HG03432 (cell line): Measurements from ENCODE around the gene ERN1.

ENCODE experiments used
- ATAC-seq: cut with Tn5 transposase; IDR thresholded peaks from one replicate; pipeline ENCODE4 v1.9.1; 2021; ENCODE audit warnings: mild to moderate bottlenecking, moderate library complexity; ENCODE audit not compliant: unreplicated experiment

Gene ERN1

DNA sequence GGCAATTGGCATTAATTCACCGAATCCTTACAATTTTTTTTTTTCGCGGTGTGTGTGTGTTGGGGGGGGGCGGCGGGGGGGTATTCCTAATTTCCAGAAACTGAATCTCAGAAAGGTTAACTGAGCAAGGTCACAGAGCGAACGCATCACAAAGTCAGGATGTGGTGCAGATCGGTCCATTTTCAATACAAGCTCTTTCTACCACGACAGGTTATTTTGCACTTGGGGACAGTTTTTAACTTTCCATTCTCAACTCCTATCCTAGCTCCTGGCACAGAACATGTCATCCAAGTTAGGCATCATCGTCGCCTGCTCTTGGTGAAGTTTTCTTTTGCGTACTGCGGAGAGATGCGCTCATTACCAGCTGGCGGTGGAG is 15.4 kb upstream of the ERN1 start:
- no peak for ATAC-seq

DNA sequence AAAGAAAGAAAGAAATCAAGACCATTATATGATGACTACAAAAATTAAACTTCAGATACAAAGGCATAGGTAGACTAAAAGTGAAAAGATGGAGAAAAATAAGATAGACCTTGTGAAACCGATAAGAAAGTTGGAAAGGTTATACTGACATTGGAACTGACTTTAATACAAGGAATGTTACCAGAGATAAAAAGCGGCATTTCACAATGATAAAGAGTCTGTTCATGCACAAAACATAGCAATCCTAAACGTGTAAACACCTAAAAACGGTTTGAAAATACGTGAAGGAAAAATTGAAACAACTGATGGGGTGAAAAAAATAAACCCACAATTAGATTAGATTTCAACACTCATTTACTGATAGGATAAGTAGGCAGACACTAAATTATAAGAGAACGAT is 9.6 kb upstream of the ERN1 start:
- ATAC-seq, result no peak

DNA sequence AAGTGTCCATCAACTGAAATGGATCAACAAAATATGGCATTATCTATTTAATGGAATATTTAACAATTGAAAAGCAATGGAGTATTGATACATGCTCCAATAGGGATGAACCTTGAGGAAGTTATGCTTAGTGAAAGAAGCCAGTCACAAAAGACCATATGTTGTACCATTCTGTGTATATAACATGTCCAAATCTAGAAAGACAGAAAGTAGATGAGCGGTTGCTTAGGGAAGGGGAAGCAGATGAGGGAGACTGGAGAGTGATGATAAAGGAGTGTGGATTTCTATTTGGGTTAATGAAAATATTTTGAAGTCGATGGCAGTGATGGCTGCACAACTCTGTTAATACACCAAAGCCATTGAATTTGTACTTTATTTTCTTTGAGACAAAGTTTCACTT is 8.5 kb upstream of the ERN1 start:
- no peak for ATAC-seq

DNA sequence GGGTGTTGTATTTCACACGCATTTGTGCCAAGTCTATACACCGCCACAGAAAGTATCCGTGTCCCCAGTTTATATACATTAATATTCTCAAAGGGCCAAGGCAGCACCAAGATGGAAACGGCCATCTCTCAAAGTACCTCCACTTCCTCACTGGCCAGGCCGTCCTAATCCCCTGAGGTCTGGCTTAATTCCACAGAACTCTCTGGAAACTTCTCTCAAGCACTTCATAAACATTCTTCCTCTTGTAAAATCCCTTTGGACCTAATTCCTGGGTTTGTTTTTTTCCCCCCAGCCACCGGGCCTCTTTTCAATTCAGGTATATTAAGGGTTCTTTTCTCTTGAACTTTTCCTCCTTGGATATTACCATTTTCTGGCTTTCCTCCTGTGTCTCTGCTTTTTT is 5.1 kb upstream of the ERN1 start:
- ATAC-seq, result no peak

DNA sequence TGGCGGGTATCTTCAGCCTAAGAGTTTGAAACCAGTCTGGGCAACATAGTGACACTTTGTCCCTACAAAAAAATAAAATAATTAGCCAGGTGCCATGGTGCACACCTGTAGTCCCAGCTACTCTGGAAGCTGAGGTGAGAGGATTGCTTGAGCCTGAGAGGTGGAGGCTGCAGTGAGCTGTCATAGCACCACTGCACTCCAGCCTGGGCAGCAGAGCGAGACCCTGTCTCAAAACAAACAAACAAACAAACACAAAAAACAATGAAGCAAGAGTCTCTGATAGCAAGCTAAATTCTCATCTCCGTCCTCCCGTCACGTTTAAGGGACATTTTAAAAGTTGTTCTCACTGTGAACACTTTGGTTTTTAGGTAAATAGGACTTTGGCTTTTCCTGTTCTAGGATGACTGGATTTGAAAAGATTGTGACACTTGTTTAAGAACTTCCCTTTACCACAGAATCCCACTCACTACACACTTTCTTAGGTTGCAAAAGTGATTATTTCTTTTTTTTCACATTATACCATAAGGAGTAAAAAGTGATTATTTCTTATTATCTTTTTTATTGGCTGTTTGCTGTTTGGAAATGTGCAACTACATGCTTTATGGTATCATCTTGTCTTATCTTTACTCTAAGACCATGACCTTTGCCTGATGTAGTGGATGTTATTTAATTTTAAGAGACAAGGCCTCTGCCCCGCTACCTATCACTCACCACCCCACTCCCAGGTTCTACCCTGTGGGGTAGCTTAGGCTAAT is 4.4 kb upstream of the ERN1 start:
- ATAC-seq, result no peak

DNA sequence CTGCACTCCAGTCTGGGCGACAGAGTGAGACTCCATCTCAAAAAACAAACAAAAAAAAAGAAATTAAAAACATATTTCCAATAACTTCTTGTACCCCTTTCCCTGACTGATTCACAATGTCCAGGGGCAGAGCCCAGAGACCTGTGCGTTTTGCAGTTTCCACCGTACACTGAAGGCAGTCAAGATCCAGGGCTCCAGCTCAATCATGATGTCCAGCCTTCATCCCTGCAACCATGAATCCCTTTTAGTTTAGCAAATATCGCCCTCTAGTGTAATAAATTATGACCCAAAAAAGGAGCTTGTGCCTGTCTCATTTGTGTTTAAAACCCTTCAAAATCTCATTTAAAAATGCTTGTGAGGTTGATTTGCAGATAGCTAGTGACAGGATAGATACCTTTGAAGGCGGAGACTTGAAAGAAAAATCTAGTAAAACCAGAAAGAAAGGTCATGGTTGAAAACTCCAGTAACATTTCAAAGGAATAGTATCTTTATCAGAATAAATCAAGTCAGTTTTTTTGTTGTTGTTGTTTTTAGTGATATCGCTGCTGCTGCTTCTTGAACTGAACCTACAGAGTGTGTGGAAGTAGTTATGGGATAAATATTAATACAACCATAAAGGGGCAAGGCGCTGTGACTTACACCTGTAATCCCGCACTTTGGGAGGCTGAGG is 3.7 kb upstream of the ERN1 start:
- ATAC-seq, result no peak

DNA sequence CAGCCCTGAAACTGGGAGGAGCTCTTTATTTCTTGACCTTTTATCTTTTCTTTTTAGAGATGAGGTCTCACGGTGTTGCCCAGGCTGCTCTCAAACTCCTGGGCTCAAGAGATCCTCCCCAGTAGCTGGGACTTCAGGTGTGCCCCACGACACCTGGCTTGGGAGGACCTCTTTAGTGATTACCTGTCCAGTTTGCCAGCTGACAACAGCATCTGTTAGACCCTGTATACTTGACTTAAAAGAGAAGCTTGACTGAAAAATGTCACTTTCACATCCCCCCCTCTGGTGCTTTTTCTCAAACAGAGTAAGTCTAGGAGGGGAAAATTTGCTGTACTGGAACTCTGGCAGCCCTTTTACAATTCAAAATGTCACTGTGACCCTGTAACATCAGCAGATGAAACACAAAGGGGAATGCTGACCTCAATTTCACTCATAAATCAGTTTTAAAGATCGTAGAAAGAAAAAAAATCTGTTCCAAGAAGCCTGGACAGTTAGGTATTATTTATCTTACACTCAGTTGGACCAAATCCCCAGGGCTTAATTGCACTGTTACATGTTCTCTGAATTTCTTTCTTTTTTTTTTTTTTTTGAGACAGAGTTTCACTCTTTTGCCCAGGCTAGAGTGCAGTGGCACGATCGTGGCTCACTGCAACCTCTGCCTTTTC is 1.8 kb upstream of the ERN1 start:
- no peak for ATAC-seq

DNA sequence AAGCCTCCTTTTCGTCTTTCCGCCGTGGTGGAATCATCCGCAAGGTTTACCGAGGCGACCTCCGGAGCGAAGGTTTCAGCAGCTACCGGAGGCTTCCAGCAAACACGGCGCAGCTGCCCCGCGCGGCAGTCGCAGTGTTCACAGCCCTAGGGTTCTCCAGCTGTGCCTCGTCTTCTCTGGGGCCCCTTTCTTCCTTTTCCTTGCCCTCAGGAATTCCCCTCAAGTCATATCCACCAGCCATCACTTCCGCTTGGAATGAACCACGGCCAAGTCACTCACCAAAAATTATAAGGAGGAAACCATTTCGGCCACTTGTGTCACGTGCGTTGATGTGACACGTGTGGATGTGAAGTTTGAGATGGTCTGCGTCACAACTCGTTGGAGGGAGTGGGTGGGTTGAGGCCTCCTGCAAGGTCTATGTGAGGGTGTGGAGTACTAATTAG is 636 bp upstream of the ERN1 start:
- ATAC-seq, result peak; percentile 27

DNA sequence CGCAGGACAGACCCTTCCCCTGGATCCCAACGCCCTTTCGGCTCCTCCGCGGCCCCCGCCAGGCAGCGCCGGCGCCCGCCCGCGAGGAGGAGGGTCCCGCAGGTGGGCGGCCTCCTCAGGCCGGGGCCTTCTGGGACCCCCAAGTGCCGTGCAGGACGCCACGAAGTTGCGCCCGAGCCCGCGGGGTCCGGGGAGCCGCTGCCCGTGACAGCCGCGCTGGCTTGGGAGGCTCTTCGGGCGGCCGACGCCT is 504 bp downstream of the ERN1 start:
- no peak for ATAC-seq

DNA sequence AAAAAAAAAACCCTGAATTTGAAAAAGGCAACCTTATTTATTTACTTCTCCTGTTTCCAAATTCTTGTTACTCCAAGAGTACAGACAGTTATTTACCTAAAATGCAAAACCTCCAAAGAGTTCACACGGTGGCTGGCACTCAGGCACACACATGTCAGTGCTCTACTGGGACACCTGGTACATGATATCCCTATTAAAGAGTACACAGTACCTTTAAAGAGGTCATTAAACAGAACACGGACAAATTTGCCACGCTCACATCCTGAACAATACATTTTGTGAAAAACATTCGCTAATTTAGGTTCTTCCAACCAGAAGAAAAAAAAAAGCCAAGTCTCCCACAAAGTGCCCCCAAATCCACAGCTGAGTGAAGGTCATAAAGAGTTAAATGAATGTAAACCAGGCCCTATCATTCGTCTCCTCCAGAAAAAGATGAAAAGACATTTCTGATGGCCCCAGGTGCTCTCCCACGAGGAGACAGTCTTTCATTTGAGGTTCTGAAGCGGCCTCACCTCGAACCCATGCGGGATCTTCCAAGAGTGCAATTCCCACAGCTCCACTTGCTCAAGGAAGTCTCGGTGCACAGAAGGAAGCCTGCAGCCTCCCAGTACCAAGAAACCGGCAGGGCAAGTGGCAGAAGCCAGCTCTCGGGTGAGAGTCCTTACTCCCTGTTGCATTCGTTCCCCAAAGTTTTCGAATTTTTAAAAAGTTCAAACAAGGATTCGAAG is 993 bp downstream of the ERN1 start:
- ATAC-seq, result no peak

DNA sequence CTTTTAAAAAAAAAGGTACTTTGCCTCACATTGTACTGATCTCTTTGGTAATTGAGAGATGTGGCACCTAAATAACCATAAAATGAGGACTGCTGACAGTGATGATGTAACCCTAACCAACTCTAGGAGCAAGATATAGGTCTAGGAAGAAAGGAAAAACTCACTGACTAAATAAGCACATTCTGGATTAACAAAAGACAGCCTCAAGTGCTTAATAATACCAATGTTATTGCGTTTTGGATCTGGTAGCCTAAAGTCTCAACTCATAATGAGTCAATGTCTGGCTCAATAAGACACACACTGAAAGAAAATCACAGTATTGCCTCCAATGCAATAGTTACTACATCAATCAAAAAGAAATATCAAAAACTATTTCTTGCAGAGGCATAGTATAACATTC is 3.0 kb downstream of the ERN1 start:
- ATAC-seq, result no peak

DNA sequence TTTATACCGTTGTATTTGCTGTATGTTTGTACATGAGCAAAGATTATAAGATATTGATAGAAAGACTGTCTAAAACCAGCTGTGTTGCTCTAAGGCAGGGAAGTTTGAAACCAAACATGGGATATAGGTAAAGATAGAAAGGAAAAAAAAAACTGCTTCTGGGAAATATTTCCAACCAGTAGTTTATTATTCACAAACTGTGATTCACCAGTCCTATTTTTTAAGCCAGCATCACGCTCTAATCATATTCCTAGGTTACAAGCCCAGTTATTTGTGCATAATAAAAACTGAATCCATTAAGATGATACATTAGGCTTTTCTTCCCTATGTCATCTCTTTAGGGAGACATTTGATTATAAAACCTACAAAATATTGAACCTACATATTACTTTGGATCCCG is 4.0 kb downstream of the ERN1 start:
- ATAC-seq, result no peak

DNA sequence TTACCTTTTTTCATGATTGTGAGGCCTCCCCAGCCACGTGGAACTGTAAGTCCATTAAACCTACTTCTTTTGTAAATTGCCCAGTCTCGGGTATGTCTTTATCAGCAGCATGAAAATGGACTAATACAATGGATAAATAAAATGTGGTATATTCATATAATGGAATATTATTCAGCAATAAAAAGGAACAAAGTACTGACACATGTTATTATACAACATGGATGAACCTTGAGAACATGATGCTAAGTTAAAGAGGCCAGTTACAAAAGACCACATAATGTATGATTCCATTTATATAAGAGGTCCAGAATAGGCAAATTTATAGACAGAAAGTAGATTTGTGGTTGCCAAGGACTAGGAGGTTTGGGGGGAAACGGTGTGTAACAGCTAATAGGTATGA is 5.3 kb downstream of the ERN1 start:
- no peak for ATAC-seq

DNA sequence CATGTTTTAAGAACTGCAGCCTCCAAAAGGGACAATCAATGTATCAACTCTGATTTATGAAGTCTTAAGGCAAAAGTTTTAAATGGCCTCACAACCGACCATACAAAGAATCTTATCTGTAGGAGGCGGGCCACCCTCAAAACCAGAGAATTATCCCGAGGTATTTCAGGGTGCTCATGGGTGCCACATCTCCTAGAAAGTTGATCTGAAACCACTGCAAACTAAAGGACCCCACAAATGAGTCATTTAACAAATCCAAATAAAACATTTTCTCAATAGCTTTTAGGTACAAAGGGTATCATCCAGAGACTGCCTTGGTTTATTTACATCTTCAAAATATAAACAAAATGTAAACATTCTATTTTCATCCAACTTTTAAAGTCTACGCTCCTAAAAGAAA is 6.8 kb downstream of the ERN1 start:
- no peak for ATAC-seq

DNA sequence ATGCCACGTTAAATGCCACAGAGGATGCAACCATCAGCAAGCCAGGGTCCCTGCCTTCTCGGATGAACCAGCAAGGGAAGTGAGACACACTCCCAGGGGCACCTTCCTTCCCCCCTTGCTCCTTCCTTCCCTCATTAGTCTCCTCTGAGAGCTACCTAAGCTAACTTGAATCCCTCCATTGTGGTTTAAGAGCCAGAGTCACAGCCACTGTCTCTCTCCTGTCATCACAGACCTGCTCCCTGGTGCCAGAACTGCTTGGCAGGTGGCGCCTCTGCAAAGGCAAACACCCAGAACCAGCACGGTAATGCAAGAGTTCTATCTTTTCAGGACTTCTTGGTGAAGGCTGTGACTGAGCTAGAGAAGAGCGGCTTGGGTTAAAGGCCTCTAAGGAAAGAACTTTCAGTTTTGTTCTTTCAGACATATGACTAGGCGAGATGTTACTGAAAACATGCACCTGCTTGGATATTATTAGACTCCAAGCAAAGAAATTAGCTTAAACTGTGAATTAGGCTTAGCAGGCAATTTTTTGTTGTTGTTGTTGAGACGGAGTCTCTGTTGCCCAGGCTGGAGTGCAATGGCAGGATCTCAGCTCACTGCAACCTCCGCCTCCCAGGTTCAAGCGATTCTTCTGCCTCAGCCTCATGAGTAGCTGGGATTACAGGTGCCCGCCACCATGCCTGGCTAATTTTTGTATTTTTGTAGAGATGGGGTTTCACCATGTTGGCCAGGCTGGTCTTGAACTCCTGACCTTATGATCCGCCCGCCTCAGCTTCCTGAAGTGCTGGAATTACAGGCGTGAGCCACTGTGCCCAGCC is 8.8 kb downstream of the ERN1 start:
- ATAC-seq, result peak; percentile 82

DNA sequence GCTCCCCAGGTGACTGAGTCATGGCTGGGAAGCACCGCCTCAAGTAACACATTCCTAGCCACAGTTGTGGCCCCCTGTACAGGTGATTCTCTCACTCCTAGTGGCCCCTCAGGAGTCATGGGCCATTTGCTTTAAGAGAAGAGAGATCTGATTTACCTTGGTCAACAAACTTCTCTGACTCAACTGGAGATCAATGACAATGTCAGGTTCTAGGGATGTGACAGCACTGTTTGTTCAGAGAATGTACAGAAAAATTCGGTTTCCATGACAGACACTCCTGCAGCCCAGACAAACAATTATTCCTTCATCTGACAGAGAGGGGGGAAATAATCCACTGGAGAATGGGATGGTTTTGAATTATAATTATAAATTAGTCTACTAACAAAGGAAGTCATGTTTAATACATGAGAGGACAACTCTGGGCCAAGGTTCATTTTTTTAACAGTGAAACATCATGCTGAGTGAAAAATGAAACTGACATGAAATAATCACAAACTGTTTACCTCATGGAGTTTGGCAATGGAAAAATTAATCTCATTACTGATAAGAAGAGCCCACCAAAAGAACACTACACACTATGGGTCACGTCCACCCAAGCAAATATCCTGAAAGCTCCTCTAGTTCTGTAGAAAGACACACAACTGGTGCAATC is 9.7 kb downstream of the ERN1 start:
- peak; percentile 15 for ATAC-seq

DNA sequence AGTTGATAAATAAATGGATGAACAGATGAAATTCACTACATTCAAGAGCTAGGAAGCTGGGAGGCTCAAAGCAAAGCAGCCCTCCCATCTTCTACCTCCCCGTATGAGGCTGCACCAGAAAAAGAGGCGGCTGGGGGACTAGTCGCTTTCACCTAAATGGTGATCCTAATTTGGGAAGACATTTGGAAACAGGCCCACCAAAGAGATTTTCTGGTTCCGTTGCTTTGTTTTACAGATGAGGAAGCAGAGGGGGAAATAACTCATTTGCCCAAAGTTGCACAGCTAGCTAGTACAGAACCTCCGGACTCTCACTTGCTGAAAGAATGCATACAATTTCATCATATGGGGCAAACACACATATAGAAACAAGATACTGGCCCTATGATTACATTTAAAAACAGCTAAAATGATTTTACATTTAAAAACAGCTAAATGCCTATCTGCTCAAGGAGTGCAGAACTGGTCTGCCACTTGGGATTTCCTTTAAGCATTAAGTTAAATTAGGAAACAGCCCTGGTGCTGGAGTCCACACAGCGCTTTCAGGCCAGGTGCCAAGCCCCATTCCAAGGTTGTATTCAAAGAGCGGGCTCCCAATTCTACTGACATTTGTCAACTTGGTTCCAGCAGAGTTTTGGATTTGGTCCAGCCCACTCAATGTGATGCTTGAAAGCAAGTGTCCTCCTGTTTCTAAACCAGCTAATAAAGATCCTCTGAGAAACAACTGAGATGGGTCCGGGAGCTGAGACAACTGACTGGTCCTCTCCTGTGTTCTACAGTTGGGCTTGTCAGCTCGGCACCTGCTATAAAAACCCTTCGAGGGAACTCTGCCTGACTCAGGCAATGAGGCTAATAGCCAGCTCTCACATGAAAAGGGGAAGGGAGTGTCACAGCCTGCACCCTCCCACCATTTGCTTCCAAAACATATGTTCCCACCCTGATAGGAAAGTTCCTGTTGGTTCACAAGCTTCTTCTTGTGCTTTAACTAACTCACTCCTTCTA is 11.7 kb downstream of the ERN1 start:
- no peak for ATAC-seq

DNA sequence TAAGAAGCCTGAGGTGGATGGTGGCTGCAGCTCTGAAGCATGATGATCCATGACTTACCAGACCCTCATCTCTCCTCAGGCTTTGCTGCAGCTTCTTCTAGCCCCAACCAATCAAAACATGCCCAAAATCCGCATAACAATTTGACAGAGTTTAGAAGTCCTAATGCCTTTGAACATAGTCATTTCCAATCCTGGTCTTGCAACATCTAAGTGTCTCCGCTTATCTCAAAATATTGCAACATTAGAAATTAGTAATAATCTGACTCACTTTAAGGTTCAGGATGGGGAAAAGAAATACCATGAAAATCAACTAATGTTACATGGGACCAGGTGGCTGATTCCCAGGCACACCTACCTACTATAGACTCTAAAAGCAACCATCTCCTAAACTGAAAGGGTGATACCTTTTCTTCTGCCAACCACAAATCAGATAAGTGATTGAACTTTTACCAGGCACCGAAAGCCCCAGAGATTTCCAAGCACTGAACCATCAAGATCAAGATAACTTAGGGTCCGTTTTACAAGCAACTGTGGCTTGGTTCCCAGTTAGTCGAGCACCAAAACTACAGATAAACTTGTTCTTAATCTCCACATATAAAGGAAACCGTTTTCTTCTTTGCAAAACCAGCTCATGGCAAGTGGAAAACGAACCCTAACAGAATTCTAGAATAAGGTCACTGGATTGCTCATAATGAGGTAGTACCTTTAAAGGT is 14.0 kb downstream of the ERN1 start:
- no peak for ATAC-seq
